ENCODE measurements around the gene FBXO28. TPM values are rescaled to one million over a fixed set of nuclear protein-coding genes. Genes with fewer than 3 reads are reported as not detected.

FBXO28 gene
- polyA plus RNA-seq, 1 of the 3 experiments (the other 2 are of a cell fraction), result 8.1 TPM

GRCh38 chr1:224170343-224170742 is 56.4 kb downstream of the FBXO28 start:
- no peak overlapping the region for H2AFZ ChIP-seq (ENCODE audit: low read depth)
- 0 out of 4 replicates have a peak, but pooled peaks cover 0 to 3% of the 10 kb centered on the region in 2 experiments for H3K4me1 ChIP-seq (ENCODE audit: control insufficient read depth in 1 of 2, insufficient read depth in 2 of 2, low read depth in 1 of 2, low read length in 1 of 2)
- ChIA-PET POLR2A (interaction anchor here (0.9 kb wide), 1 partner anchor 12 kb away, joined by 3 read pairs; no protein-coding TSS in a partner anchor), CTCF (interaction anchor here (0.8 to 1.7 kb wide), 3 partner anchors 8 to 21 kb away, joined by 3 to 6 read pairs (median 4); no protein-coding TSS in a partner anchor)
- H4K20me1 ChIP-seq (ENCODE audit: insufficient read depth), result no peaks in the 10 kb centered on the region
- no peak overlapping the region for H3K9ac ChIP-seq
- H3K79me2 ChIP-seq (ENCODE audit: insufficient read depth), result no peaks in the 10 kb centered on the region
- DNase-seq, result no peak
- no peak for TF ChIP-seq NRF1 (IDR thresholded peaks at IDR 0.05; ENCODE audit: low read depth, low read length)
- TF ChIP-seq FOSL2 (IDR thresholded peaks at IDR 0.05; ENCODE audit: borderline replicate concordance, low read depth), result no peak
- no peak for TF ChIP-seq GATA2 (CRISPR knock-in tag; IDR thresholded peaks at IDR 0.05)
- TF ChIP-seq EP300 (IDR thresholded peaks at IDR 0.05; ENCODE audit: borderline replicate concordance in 1 of 2, low read depth in 1 of 2, low read length in 1 of 2), result no peak
- no peak for TF ChIP-seq FOXJ3 (CRISPR knock-in tag; IDR thresholded peaks at IDR 0.05)
- no peak for TF ChIP-seq RFX5 (IDR thresholded peaks at IDR 0.05; ENCODE audit: low read length)
- TF ChIP-seq TEAD4 (IDR thresholded peaks at IDR 0.05; ENCODE audit: borderline replicate concordance, insufficient read depth), result no peak
- TF ChIP-seq USF2 (IDR thresholded peaks at IDR 0.05; ENCODE audit: borderline replicate concordance, low read depth, low read length), result no peak
- no peak for TF ChIP-seq FOXM1 (IDR thresholded peaks at IDR 0.05; ENCODE audit: low read depth)
- H3F3A ChIP-seq (replicated peaks; ENCODE audit: insufficient read depth), result peaks cover 13% of the 10 kb centered on the region
- no peaks in the 10 kb centered on the region for H3K9me3 ChIP-seq
- WGBS (ENCODE audit: low lambda C conversion rate), result 94% methylated on average over 3 of the region's 4 CpGs
- no peaks in the 10 kb centered on the region for H3K36me3 ChIP-seq (replicated peaks in 1 of 2; ENCODE audit: control insufficient read depth in 1 of 2, insufficient read depth in 2 of 2, low read length in 1 of 2)
- no peaks in the 10 kb centered on the region for H3K27me3 ChIP-seq (ENCODE audit: insufficient read depth)
- no peaks in the 10 kb centered on the region for H3K9me2 ChIP-seq
- H3K4me3 ChIP-seq (ENCODE audit: low read depth in 2 of 2, low read length in 1 of 2), result no peak overlapping the region
- no peak overlapping the region for H3K27ac ChIP-seq (ENCODE audit: low read depth in 2 of 2, low read length in 1 of 2)
- no peak overlapping the region for H3K4me2 ChIP-seq

- H3K27me3 ChIP-seq (ENCODE audit: insufficient read depth), result no peaks in the 10 kb centered on the region
Observed at GRCh38 chr1:224170748-224171478, 57.0 kb downstream of the FBXO28 start.

More at GRCh38 chr1:224170748-224171478, 57.0 kb downstream of the FBXO28 start:
- WGBS (ENCODE audit: low lambda C conversion rate), result 82% methylated on average over 9 of the region's 9 CpGs
- Histone ChIP-seq H3K9ac (no peak overlapping the region), H3K4me2 (no peak overlapping the region), H3K36me3 (replicated peaks in 1 of 2; ENCODE audit: control insufficient read depth in 1 of 2, insufficient read depth in 2 of 2, low read length in 1 of 2) (no peaks in the 10 kb centered on the region), H3K79me2 (ENCODE audit: insufficient read depth) (no peaks in the 10 kb centered on the region), H4K20me1 (ENCODE audit: insufficient read depth) (no peaks in the 10 kb centered on the region), H2AFZ (ENCODE audit: low read depth) (no peak overlapping the region), H3K9me2 (no peaks in the 10 kb centered on the region), H3F3A (replicated peaks; ENCODE audit: insufficient read depth) (peaks cover 13% of the 10 kb centered on the region), H3K4me3 (ENCODE audit: low read depth in 2 of 2, low read length in 1 of 2) (no peak overlapping the region), H3K4me1 (ENCODE audit: control insufficient read depth in 1 of 2, insufficient read depth in 2 of 2, low read depth in 1 of 2, low read length in 1 of 2) (0 out of 4 replicates have a peak, but pooled peaks cover 0 to 3% of the 10 kb centered on the region in 2 experiments), H3K27ac (ENCODE audit: low read depth in 2 of 2, low read length in 1 of 2) (no peak overlapping the region), H3K9me3 (no peaks in the 10 kb centered on the region)
- TF ChIP-seq RCOR1 (IDR thresholded peaks at IDR 0.05; ENCODE audit: low read length), result no peak
- peak; percentile 40 for TF ChIP-seq CTCF (IDR thresholded peaks at IDR 0.05)
- peak; percentile 23 for DNase-seq
- ChIA-PET CTCF (interaction anchor here (0.8 kb wide), 1 partner anchor 21 kb away, joined by 4 read pairs; no protein-coding TSS in a partner anchor), POLR2A (no interaction called here)

All from SK-N-SH (cell line).